ENCODE data around the gene HBE1.
"Not testable (repeated sequence)": the region's sequence is repeated elsewhere in the genome, so short reads cannot be mapped to it uniquely, and the experiment has no call there.

HBE1 gene

DNA sequence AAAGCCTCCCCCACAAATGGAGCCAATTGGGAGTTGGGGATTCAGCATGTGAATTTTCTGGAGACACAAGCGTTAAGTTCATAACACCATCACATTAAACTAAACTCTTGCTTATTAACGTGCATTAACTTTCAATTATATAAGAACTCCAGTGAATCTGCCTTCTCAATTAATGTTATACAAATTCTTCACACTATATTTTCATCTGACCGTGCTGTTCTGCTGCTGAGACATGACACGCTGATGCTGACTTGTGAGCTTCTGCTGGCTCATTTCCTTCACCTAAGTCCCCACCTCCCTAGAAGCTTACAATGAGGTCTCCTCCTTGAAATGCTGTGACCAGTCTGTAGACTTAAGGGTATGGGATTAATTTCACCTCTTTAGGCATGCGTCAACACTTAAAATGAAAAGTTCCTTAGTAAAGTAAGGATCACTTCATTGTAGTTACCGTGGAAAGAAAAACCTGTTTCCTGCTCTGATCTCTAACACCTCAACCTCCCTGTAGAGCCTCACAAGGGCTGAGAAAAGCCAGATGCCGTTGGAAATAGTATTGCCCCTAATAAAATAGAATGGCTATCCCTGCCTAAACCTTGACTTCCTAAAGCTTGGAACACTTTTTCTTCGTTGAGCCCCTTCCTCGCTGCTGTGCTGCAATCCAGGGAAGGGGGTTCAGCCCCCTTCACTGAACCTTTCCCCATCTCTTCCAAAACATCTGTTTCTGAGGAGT, 17.4 kb downstream of the HBE1 start:
- no peak for DNase-seq

DNA sequence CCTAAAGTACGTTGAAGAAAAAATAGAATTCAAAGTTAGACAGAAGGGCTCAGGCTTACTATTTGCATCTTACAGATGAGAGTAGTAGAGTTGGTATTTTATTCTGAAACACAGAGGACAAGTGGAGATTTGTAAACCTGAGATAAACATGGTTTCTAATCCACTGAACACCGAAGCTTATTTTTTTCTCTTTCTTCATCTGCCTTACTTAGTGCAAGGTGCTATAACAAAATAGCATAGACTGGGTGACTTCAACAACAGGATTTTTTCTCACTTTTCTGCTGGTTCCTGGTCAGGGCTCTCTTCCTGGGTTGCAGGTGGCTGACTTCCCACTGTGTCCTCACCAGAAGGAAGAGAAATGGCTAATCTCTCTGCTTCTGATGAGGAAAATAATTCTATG, 18.0 kb downstream of the HBE1 start:
- no peak for DNase-seq

DNA sequence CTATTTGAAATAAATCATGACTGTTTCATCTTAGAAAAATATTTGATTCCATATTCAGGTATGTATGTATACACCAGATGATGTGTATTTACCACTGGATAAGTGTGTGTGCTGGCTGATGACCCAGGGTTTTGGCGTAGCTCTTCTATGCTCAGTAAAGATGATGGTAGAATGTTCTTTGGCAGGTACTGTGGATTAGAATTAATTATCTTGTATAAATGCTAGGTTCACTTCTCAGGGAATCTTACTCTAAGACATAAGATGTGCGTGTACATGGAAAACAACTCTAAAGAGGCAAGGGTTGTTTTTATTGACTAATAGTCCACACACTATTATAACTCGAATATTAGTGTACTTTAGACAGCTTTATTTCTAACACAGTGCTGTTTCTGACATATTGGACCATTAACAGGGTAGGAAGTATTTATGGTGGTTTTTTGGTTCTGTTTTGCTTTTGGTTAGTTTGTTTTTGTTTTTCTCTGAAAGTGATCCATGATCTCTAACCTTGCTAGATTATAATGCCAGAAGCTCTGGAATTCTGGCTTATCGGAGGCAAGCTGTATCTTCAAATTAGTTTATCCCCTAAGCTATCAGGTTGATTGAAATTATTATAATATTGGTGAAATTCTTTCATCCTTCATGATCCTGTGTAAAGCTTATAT, 19.1 kb downstream of the HBE1 start:
- no peak for DNase-seq

- not testable (repeated sequence) for DNase-seq
Observed at GRCh38 chr11:5249807-5250396, 19.8 kb downstream of the HBE1 start, which contains the start of gene HBG1. Gene HBG1 (minus strand): TSS chr11:5249857. CDS start chr11:5249804, 53 bp downstream.

- not testable (repeated sequence) for DNase-seq
Observed at GRCh38 chr11:5248498-5248897, 21.2 kb downstream of the HBE1 start.

GRCh38 chr11:5247472-5248192, 22.1 kb downstream of the HBE1 start:
- no peak for DNase-seq

DNA sequence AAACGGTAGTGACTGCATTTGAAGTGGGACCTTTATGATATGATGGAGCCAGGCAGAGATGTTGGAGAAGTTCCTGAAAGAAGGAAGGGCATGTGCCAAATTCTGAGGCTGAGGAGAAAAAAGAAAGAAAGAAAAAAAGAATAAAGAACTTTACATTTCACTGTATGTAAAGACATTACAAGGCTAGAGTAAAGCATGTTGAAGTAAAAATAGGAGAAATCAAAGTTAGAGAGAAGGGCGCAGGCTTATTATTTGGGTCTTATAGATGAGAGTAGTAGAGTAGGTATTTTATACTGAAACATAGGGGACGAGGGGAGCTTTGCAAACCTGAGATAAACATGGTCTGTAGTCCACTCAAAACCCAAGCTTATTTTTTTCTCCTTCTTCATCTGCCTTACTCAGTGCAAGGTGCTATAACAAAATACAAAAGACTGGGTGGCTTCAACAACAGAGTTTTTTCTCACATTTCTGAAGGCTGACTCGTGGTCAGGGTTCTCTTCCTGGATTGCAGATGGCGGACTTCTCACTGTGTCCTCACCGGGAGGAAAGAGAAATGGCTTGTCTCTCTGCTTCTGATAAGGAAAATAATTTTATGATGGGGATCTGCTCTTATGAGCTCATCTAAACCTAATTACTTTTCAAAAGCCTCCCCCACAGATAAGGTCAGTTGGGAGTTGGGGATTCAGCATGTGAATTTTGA, 22.8 kb downstream of the HBE1 start:
- no peak for DNase-seq

DNA sequence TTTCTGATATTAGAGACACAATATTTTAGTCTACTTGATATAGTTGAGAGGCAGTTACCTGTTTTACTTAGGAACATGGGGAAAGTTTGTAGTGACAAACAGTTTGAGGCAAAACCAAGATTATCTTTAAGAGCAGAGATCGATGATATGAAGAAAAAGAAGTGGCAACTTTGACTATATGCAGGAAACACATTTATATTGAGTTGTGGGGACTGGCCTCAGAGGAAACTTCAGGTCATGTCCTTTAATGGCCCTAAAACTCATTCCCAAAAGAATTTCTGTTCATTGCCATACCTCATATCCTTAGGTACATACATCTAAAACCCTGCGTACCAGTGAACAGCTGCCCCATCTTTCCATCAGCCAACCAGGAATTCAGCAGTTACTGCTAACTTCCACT, 24.6 kb downstream of the HBE1 start:
- DNase-seq = no peak

DNA sequence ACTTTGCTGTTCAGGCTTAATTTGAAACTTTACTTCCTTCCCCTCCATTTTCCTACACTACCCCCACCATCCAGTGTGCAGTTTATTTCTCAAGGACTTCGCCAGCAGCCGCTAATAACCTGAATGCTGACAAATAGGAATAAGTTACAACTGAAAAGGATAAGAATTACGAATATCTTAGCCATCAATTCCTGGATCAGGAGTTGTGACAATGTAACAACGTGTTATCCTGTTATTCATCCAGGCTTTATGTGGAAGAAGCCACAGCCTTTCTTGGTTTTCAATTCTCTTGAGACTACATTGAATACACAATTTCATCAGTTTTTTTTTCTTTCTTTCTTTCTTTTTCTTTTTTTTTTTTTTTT, 25.9 kb downstream of the HBE1 start:
- no peak for DNase-seq

- no peak for DNase-seq
Observed at GRCh38 chr11:5242933-5243815, 26.6 kb downstream of the HBE1 start.

DNA sequence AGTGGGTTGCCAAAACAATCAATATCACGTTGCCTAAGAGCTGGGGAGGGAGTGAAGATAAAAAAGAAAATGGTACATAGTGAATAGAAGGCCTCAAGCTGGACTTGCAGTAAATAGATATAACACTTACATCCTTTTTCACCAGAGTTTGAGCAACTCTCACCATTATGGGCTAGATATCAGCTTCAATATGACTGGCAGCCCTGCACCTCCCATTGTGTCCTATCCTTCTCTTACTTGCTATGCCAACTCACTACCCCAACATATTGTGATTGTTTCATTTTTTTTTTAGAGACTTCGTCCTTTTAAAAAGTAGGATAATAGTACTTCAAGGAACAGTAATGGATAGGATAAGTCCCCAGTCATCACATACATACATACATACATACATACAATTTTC, 27.5 kb downstream of the HBE1 start:
- DNase-seq = no peak

DNA sequence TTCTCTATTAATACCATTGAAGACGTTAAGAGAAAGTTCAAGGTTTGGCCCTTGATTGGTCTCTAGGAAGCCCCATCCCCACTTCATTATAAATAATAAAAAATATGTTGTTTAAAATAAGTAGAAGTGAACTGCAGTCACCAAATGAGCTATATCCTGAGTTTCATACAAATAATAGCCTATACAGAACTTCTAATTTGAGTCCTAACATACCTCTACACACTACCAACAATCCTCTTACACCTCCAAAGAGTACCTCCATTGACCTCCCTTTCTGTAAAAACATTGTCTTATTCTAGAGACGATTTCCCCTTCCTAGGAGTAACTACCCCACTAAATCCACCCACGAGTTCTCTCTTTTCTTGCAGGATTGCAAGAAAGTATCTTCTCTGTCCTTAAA, 28.3 kb downstream of the HBE1 start:
- no peak for DNase-seq

GRCh38 chr11:5240458-5240857, 29.3 kb downstream of the HBE1 start:
- no peak for DNase-seq

GRCh38 chr11:5240056-5240455, 29.7 kb downstream of the HBE1 start:
- DNase-seq = no peak

DNA sequence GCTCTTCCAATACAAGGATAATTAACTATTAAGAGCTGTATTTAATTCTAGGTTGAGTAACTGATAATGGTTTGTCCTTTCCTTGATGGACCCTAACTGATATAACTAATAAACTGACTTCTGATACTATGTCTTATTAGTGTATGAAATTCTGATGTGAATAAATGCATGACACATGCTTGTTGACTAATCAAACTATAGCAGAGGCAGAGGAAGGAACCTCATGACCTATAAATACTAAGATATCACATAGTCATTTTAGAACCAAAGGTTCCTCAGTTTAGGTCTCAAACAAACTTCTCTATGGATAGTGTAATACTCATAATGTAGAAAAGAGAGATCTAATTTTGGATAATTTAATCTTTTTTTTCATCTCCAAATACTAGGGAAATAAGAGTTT, 30.7 kb downstream of the HBE1 start:
- DNase-seq = no peak

GRCh38 chr11:5238486-5238885, 31.3 kb downstream of the HBE1 start:
- no peak for DNase-seq

- no peak for DNase-seq
Observed at GRCh38 chr11:5237420-5237819, 32.3 kb downstream of the HBE1 start.

- DNase-seq = no peak
Observed at GRCh38 chr11:5235364-5236095, 34.2 kb downstream of the HBE1 start.

DNA sequence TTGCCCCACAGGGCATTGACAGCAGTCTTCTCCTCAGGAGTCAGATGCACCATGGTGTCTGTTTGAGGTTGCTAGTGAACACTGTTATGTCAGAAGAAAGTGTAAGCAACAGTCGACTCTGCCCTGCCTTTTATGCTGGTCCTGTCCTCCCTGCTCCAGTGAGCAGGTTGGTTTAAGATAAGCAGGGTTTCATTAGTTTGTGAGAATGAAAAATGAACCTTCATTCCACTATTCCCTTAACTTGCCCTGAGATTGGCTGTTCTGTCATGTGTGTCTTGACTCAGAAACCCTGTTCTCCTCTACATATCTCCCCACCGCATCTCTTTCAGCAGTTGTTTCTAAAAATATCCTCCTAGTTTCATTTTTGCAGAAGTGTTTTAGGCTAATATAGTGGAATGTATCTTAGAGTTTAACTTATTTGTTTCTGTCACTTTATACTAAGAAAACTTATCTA, 35.3 kb downstream of the HBE1 start, which contains the start of gene HBD:
Gene HBD, minus strand, starts transcription at position 103 of the 454 bp plus-strand sequence. Its CDS starts 50 bp downstream, at position 53.
- no peak for DNase-seq

DNA sequence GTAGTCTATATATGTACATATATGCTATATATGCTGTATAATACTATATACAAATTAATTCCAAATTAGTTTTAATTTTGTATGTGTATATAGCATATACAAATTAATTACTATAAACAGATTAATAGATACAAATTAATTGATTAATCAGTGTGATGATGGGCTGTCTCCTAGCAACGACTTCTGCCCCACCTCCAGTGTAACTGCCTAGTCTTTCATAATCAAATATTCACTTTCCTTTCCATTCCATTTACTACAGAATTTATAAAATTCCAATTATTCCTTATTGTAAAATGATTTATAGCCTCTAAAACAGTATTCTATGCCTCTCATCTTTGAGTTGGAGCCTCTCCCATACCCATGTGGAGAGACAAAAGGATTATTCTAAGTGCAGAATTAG, 36.4 kb downstream of the HBE1 start:
- no peak for DNase-seq

- no peak for DNase-seq
Observed at GRCh38 chr11:5232821-5233220, 36.9 kb downstream of the HBE1 start.

All from NCI-H2107 (cell line).